ENCODE data around the gene MARCHF11.

Gene MARCHF11, protein sequence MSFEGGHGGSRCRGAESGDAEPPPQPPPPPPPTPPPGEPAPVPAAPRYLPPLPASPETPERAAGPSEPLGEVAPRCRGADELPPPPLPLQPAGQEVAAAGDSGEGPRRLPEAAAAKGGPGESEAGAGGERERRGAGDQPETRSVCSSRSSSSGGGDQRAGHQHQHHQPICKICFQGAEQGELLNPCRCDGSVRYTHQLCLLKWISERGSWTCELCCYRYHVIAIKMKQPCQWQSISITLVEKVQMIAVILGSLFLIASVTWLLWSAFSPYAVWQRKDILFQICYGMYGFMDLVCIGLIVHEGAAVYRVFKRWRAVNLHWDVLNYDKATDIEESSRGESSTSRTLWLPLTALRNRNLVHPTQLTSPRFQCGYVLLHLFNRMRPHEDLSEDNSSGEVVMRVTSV

DNA sequence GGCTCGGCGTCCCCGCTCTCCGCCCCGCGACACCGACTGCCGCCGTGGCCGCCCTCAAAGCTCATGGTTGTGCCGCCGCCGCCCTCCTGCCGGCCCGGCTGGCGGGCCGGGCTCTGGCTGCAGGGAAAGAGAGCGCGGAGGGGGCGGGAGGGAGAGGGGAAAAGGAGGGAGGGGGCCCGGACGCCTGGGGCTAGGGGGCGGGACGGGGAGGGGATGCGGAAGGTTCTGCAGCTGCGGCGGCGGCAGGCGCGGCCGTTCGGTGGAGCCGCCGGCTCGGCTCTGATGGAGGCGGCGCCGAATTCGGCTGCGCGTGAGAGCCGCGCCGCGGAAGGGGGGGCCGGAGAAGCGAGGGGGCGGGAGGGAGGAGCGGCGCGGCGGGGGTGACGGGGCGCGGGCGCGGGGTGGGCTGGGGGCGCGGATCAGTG lies at the start of gene MARCHF11:
Gene MARCHF11 (minus strand): TSS at position 281 of the 425 bp plus-strand sequence. CDS start 216 bp downstream, at position 65.
- no peak for DNase-seq (ENCODE audit: low read depth in 1 of 2, low spot score in 1 of 2)

DNA sequence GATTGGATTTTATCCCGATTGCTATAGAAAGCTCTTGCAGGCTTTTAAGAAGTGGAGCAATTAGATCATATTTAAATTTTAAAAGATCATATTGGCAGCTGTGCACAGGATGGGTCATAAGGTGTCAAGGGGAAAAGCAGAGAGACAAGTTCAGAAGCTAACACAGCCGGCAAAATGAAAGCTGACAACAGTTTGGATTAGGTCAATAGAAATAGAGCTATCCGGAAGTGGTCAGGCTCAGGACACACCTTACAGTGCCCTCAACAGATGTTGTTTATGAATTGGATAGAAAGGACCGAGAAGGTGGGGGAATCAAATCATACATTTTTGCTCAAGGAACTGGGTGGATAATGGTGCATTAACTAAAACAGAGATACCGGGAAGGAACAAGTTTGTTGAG lies 46.3 kb upstream of the MARCHF11 start:
- no peak for DNase-seq (ENCODE audit: low read depth in 1 of 2, low spot score in 1 of 2)

DNA sequence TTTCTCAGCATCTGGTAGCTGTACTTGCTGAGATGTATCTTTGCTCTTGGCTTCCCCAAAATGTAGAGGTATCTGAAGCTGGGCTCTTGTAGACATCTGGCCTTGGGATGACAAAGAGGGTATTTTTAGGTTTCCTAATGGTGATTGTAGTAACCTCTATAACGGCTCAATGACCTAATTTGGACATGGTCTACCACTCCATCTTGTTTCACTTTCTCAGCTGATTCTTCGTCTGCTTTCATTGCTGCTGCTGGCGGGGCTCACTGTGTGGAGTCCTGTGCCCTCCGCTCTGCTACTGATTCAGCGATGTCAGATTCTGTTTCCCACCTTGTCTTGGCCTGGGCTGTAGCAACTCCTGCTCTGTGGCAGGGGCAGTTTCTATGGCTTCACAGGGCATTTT lies 12.7 kb upstream of the MARCHF11 start:
- DNase-seq (ENCODE audit: low read depth in 1 of 2, low spot score in 1 of 2): no peak

DNA sequence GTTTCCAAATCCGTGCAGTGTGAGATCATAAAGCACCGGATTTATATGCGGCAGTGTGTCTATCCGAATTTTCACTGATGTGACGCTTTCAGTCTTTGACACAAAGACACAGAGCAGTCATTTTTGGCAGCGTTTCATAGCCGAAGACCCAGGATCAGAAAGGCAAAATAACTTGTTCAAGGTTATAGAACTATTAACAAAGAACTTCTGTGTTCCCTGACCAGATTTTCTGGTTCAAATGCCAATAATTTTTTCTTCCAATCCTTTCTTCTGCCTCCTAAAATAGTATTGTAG lies 1.1 kb upstream of the MARCHF11 start:
- DNase-seq (ENCODE audit: low read depth in 1 of 2, low spot score in 1 of 2): no peak

DNA sequence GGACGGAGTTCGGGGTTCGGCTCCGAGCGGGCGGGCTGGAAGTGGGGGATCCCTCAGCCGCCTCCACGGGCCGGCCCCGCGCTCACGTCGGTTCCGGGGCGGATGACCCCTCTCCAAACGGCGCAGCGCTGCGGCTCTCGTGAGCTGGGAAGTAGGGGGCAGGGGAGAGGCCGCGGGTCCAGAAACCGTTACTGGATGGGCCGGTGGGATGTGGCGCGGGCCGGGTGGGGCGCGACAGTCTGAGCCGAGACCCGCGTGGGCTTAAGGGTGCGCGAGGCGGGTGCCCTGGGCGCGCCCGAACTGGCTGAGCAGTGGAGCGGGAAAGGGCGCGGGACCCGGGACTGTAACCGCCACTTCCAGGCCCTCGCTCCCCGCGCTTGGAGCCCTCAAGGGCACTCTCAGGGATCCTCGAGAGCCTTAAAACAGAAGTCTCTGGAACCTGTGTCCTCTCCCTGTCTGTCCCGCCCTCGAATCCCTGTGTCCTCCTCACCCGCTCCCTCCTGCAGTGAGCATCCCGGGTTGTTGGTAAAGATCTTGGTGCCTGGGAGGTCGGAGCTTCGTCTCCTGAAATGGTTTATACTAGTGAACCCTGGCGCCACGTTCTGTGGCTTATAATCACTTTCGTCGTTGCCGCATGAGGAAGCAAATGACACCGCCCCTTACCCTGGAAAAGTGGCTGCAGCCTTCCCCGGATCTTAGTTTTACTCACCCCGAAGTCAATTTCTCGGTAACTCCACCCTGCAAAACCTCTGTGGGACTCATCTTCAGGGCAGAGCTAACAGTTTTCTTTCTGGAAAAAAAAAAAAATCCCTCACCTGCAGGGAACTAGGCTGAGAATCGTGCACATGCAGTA lies 571 bp upstream of the MARCHF11 start:
- DNase-seq (ENCODE audit: low read depth in 1 of 2, low spot score in 1 of 2): no peak

DNA sequence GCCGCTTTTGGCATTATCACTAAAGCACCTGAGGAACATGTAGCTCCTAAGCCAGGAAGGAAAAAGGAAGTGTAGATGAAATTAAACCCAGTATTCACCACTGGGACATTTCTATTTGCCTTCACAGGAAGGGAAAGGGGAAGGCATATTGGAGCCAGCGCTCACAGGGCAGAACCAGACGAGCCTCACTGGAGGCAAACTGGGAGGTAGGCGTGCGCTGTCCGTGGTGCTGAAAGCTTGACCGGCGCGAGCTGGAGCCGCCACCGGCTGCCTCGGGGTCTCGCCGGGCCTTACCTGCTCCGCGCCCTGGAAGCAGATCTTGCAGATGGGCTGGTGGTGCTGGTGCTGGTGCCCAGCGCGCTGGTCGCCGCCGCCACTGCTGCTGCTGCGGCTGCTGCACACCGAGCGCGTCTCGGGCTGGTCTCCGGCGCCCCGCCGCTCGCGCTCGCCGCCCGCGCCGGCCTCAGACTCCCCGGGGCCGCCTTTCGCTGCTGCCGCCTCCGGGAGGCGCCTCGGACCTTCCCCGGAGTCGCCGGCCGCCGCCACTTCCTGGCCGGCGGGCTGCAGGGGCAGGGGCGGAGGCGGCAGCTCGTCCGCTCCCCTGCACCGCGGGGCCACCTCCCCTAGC lies 732 bp downstream of the MARCHF11 start:
- peak in 1 of 2 donors; percentile 5 for DNase-seq (ENCODE audit: low read depth in 1 of 2, low spot score in 1 of 2)

DNA sequence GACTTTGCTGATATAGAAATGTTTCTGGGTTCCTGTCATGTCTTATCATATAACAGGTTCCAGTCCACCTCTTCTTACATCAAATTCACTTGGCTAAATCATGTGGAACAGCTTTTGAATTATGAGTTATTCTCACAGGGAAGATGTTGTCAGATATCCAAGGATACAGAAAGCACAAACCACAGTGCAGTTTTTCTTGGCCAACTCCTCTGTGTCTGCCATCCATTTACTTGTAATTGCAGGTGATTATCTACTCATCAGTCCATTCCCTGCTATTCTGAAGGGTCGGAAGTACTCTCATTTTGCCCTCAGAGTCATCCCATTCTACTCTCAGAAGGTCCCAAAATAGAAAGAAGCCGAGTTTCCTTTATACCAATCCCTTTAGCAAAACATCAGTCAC lies 10.0 kb downstream of the MARCHF11 start:
- DNase-seq (ENCODE audit: low read depth in 1 of 2, low spot score in 1 of 2): no peak

DNA sequence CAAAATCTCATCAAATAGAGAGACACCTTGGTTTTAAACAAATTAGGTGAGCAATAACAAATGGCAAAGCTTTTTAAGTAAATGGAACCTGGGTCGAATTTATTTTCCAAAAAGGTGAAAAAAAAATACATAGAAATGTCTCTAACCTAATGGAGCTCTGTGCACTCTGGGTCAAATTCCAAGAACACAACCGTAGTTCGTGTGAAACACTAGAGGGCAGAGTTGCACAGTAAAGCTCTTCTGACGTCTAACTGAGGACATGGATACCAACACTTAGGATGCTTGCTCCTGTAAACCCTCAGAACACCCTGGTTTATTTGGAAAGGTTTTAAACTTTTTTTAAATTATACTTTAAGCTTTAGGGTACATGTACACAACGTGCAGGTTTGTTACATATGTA lies 18.9 kb downstream of the MARCHF11 start:
- no peak for DNase-seq (ENCODE audit: low read depth in 1 of 2, low spot score in 1 of 2)

DNA sequence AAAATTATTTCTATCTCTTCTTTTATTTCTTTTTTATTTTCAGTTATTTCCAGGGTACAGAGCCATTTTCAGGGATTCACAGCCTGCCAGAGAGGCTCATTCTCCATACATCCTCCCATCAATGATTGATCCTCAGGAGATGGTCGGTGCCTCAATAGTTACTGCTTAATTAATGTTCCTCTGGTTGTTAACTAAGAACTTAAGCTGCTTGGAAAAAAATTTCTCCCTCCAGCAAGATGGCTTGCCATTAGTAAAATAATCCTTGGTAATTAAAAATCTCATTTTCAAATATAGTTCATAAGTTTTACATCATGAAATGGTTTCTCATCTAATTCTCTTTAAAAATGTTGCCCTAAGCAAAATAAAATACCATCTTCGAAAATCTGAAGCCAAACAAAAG lies 20.0 kb downstream of the MARCHF11 start:
- no peak for DNase-seq (ENCODE audit: low read depth in 1 of 2, low spot score in 1 of 2)

DNA sequence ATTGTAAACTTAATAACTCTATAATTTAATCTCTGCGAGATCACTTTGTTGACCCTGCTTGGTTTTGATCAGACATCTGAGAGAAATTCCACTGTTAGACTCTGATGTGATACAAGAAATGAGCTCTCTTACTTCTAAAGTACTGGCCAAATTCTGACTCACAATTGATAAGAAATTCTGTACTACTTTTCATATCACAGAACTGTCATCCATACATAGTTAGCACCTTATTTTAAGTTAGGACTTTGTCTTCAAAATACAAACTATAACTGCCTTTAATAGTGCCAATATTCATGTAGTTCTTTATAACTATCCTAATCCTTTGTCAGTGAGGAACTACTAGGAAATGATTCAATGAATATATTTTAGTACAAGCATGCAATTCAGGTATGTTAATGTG lies 23.4 kb downstream of the MARCHF11 start:
- DNase-seq (ENCODE audit: low read depth in 1 of 2, low spot score in 1 of 2): no peak

DNA sequence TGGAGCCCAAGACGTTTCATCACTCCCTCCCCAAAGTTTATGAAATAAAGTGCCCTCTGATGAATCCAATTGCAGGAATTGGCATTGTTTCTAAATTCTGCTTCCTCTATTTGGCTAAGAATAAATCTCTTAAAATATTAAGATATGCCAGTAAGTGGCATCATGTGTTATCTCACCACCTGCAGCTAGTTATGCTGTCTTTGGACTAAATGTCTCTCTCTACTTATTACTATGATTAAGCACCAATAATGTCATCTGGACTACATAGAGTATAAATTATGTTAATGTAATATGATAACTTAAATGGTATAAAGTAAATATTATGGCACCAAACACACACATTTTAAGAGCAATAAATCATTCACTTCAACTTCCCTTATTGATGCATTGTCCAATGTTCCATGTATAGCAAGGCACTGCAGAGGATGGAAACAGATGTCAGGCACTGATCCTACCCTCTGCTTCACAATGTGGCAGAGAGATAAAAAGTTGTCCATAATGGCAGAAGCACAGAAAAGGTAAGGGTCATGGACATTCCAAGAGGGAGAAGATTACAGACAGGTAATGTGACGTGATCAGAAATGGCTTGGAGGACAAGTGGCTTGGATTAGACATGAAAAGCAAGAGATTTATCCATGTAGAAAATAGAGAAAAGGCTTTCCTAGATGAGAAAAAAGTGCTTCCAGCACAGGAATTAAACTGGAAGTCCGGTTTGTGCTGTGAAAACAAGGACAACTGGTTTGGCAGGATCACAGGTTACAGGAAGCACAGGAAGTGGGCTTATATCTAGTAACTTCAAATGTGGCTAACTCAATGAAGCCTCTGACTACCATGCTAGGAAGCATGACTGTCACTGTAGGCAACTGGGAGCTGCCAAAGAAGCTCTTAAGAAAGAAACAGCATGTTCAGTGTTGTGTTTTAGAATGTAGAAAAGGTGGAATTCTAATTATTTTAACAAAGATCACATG lies 26.7 kb downstream of the MARCHF11 start:
- no peak for DNase-seq (ENCODE audit: low read depth in 1 of 2, low spot score in 1 of 2)

DNA sequence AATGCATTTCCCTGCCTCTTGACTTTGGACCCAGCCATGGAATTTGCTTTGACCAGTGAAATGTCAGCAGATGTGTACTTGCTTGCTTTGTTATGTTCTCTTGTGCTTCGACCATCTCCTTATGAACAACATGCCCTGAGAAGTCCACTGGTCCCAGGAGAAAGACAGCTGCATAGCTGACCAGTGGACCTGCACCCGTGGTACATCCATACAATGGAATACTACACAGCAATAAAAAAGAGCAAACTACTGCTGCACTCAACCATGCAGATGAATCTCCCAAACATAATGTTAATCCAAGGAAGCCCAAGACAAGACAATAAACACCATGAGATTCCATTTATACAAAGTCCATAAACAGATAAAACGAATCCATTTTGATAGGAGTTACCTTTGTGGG lies 30.0 kb downstream of the MARCHF11 start:
- no peak for DNase-seq (ENCODE audit: low read depth in 1 of 2, low spot score in 1 of 2)

DNA sequence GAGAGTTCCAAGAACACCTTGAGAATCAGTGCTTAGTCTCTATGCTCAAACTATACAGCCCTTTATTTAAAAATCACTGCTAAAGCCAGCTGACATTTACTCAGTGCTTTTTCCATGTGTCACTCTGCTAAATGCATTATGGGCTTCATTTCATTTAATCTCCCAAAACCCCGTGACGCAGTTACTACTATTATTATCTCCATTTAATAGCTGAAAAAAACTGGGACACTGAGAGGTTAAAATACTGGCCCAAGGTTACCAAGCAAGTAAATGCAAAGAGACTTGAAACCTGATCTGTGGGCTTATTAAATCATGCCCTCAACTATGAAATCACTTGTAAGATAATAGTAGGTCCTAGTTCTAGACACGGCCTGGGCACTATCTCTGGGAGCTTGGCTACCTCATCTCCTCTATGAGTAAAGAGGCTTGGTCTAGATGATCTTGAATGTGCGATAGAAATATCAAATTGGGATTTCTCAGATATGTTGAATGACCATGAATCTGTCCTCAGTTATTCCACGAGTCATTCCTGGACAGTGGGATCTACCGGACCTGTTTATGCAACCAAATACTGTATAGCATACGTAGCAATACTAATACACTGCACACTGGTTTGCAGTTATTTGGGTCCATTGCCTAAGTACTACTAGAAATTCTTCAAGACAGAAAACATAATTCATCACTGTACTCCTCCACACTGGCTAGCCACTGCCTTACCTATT lies 32.3 kb downstream of the MARCHF11 start:
- DNase-seq (ENCODE audit: low read depth in 1 of 2, low spot score in 1 of 2): no peak

DNA sequence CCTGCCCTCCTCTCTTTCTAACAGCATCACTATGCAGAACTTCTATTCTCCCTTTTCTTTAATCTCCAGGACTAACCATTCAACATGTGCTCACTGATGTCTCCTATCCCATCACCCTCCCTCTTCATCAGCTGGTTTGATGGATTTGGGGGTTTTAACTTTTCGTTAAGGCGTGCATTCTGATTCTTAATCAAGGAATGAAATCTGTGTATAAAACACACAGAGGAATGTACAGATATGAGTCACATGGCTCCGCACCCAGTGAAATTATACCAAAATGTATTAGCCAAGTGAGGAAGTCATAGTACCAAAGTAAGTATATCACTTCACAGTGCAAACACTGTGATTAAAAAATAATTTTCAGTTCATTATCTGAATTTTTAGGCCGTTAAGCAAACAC lies 35.2 kb downstream of the MARCHF11 start:
- no peak for DNase-seq (ENCODE audit: low read depth in 1 of 2, low spot score in 1 of 2)

DNA sequence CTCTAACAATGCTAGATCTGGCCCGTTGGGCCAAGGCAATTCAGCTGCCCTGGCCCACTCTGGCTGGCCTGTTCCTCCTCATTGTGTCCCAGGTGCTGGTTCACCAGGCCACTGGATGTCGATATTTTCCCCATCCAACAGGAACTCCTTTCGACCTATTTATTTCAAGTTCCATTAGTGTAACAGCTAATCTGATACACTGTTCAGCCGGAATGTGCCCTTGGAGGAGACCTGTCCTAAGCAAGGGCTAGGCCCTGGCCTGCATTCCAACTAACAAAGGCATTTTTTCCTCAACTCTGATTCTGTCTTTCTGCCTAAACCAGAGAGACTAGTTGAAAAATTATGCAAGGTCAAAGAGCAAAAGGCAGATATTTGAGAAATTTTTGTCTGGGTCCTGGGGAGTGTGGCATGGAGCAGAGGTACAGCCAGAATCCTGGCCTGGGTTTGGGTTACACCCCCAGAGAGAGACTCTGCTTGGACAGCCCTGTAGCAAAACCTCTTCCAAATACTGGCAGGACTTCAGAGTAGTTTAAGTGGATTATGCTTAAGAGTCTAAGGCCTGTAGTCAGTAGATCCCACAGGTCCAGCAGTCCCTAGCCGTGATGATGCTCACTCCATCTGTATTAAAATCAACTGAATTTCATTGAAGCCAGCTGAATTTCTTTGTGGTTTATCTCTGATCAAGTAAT lies 36.1 kb downstream of the MARCHF11 start:
- no peak for DNase-seq (ENCODE audit: low read depth in 1 of 2, low spot score in 1 of 2)

DNA sequence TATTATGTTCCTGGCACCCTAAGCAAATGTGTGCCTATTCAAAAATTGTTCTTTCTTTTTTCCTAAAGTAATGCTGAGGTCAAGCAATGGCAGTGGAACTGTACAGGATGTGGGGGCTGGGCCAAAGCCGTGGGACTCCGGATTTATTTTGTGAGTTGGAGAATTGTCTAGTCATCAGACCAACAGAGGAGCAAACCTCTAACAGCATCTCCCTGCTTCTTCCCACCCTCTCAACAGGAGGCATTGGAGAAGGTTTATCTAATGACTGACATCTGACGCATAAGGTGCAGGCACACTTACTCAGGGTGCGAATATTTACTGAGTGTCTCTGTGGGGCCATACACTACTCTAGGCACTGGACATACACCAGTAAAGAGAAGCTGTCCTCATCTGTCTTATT lies 38.6 kb downstream of the MARCHF11 start:
- no peak for DNase-seq (ENCODE audit: low read depth in 1 of 2, low spot score in 1 of 2)

DNA sequence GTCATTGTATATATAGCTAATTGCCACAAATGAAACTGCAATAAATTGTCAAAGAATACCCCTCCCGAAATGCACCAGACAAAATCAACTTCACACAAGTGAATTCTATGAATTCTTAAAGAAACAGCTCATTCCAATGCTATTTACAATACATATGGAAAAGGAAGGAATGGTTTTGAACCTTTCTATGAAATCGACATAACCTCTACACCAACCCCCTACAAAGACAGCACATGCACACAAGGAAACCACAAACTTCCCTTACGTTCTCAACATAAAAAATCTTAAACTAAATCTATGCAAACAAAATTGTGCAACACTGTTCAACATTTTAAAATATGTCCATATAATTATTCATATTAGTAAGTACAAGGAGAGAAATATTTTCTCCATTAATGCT lies 39.2 kb downstream of the MARCHF11 start:
- DNase-seq (ENCODE audit: low read depth in 1 of 2, low spot score in 1 of 2): no peak

DNA sequence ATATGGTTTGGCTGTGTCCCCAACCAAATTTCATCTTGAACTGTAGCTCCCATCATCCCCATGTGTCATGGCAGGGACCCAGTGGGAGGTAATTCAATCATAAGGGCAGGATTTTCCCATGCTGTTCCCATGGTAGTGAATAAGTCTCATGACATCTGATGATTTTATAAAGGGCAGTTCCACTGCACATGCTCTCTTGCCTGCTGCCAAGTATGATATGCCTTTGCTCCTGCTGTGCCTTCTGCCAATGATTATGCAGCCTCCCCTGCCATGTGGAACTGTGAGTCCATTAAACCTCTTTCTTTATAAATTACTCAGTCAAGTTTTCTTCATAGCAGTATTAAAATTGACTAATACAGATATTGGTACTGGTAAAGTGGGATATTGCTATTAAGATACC lies 42.4 kb downstream of the MARCHF11 start:
- DNase-seq (ENCODE audit: low read depth in 1 of 2, low spot score in 1 of 2): no peak

DNA sequence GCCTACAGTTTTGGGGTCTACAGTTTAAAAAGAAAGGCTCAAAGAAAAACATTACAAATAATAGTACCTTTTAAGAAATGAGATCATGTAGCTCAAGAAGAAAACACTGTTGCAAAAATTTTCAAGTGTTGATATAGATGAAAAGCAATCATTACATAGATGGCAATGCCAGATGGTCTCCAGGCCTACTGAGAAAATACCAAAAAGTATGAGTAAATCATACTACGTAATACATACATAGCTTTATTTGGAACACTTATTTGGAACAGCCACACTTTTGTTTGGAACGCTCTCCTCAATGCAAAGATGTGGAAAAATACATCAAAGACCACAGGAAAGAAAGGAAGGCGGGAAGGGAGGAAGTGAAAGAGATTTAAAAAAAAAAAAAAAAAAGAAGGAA lies 44.1 kb downstream of the MARCHF11 start:
- no peak for DNase-seq (ENCODE audit: low read depth in 1 of 2, low spot score in 1 of 2)

DNA sequence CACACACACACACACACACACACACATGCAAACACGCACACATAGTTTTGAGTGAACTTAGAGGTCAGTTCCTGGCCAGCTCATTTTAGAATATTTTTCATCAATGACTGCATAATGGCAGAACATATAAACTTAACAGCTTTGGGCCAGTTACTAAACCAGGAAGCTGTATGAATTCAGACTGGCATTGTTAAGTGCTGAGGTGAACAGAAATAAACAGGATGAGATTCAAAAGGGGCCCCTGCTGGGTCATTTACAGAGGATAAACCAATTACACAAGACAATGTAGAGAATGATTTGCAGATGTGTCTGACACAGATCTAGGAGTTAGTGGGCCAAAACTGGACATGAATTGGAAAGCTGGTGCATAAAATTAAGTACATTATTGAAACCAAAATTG lies 44.6 kb downstream of the MARCHF11 start:
- DNase-seq (ENCODE audit: low read depth in 1 of 2, low spot score in 1 of 2): no peak

Measured in stimulated activated CD4-positive, alpha-beta T cell treated with anti-CD3 and anti-CD28 coated beads, Interleukin-15, amount 100 ng/mL, for 1 hour (primary cell).